HG02610 (cell line): ENCODE measurements around the gene KLHL35.
"Not testable (repeated sequence)": the region's sequence is repeated elsewhere in the genome, so short reads cannot be mapped to it uniquely, and the experiment has no call there.

ENCODE experiments used
- ATAC-seq: cut with Tn5 transposase; IDR thresholded peaks from one replicate; pipeline ENCODE4 v1.9.1; 2021; ENCODE audit warnings: mild to moderate bottlenecking, moderate library complexity; ENCODE audit not compliant: unreplicated experiment

Gene KLHL35

GRCh38 chr11:75426720-75427086 lies 6.3 kb downstream of the KLHL35 start:
- ATAC-seq, result no peak

- no peak for ATAC-seq
Observed at GRCh38 chr11:75425422-75425821, 7.6 kb downstream of the KLHL35 start.

GRCh38 chr11:75424396-75424795 lies 8.6 kb downstream of the KLHL35 start:
- no peak for ATAC-seq

- ATAC-seq, result no peak
Observed at GRCh38 chr11:75423721-75424120, 9.3 kb downstream of the KLHL35 start.

- no peak for ATAC-seq
Observed at GRCh38 chr11:75422248-75423231, 10.5 kb downstream of the KLHL35 start.

- no peak for ATAC-seq
Observed at GRCh38 chr11:75421902-75422247, 11.1 kb downstream of the KLHL35 start.

GRCh38 chr11:75421035-75421602 lies 11.9 kb downstream of the KLHL35 start:
- ATAC-seq, result no peak

GRCh38 chr11:75420224-75421034 lies 12.6 kb downstream of the KLHL35 start:
- ATAC-seq, result no peak

GRCh38 chr11:75413864-75414263 lies 19.1 kb downstream of the KLHL35 start:
- no peak for ATAC-seq

GRCh38 chr11:75413146-75413545 lies 19.9 kb downstream of the KLHL35 start:
- not testable (repeated sequence) for ATAC-seq

- not testable (repeated sequence) for ATAC-seq
Observed at GRCh38 chr11:75409971-75410370, 23.0 kb downstream of the KLHL35 start.

GRCh38 chr11:75408957-75409219 lies 24.1 kb downstream of the KLHL35 start:
- ATAC-seq, result no peak

- ATAC-seq, result no peak
Observed at GRCh38 chr11:75406338-75406777, 26.6 kb downstream of the KLHL35 start.

- ATAC-seq, result no peak
Observed at GRCh38 chr11:75403983-75404658, 28.9 kb downstream of the KLHL35 start.

GRCh38 chr11:75403037-75403436 lies 30.0 kb downstream of the KLHL35 start:
- ATAC-seq, result no peak

GRCh38 chr11:75402002-75402773 lies 30.8 kb downstream of the KLHL35 start:
- no peak for ATAC-seq

- ATAC-seq, result no peak
Observed at GRCh38 chr11:75400146-75400865, 32.7 kb downstream of the KLHL35 start.

GRCh38 chr11:75399344-75400145 lies 33.5 kb downstream of the KLHL35 start, which contains the start of gene RPS3:
TSS of gene RPS3 (plus strand) at chr11:75399518. CDS start at chr11:75399548, 30 bp downstream.
- ATAC-seq, result peak; percentile 87

GRCh38 chr11:75398906-75399305 lies 34.1 kb downstream of the KLHL35 start:
- no peak for ATAC-seq
